Erythroblast (primary cell): ENCODE results near the gene FAM149B1.

Source experiments
- GATA1 ChIP-seq: IDR thresholded peaks from 2 replicates; pipeline ENCODE4 v1.6.1; 2011; ENCODE audit warnings: low read depth, mild to moderate bottlenecking, control low read depth, low read length, moderate library complexity
- POLR2A ChIP-seq: IDR thresholded peaks from 2 replicates; pipeline ENCODE4 v1.6.1; 2011; ENCODE audit warnings: mild to moderate bottlenecking, low read length

- TF ChIP-seq POLR2A (no peak), GATA1 (no peak)
These were observed 48.5 kb upstream of the FAM149B1 start for GRCh38 chr10:73119457-73119856.
